Measurements from ENCODE around the gene METAP1D.

Gene METAP1D

DNA sequence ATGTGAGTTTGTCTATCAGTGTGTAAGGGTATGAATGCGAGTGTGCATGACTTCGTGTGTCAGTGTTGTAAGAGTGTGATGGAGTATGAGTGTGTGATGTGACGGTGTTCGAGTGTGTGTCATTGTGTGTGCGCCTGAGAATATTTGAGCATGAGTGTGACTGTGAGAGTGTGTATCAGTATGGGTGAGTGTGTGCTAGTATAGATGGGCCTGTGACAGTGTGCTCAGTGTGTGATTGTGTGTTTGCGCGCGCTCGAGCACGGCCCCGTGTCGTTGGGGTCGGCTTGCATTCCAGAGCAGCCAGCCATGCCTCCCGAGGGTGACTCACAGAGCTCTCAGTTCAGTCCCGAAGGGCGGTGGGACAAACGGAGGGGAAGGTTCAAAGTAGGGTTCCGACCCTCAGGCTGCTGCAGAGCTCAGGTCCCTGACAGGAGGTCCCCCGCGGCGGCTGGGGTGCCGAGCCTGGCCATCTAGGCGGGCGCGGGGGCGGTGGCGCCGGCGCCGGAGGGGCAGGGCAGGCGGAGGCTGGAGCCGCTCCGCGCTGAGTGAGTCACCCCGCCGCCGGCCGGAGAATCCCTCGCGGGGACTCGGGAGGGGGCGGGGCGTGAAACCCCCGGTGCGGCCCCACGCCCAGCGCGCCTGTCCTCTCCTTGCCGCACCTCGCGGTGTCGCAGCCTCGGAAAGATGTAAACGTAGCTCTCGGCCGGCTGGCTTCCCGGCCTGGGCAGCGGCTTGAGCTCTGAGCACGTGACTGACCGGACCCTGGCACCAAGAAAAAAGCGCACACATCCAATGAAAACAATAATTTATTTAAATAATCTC lies 99.1 kb downstream of the METAP1D start:
- H3K4me3 ChIP-seq (ENCODE audit: low read depth, low read length), result peak overlapping the region; percentile 25; the same call in 1 of the 2 replicates
- TF ChIP-seq, protein P1, sequence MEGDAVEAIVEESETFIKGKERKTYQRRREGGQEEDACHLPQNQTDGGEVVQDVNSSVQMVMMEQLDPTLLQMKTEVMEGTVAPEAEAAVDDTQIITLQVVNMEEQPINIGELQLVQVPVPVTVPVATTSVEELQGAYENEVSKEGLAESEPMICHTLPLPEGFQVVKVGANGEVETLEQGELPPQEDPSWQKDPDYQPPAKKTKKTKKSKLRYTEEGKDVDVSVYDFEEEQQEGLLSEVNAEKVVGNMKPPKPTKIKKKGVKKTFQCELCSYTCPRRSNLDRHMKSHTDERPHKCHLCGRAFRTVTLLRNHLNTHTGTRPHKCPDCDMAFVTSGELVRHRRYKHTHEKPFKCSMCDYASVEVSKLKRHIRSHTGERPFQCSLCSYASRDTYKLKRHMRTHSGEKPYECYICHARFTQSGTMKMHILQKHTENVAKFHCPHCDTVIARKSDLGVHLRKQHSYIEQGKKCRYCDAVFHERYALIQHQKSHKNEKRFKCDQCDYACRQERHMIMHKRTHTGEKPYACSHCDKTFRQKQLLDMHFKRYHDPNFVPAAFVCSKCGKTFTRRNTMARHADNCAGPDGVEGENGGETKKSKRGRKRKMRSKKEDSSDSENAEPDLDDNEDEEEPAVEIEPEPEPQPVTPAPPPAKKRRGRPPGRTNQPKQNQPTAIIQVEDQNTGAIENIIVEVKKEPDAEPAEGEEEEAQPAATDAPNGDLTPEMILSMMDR (IDR thresholded peaks at IDR 0.05; ENCODE audit: low read depth, low read length, missing control alignments), result no peak
- DNase-seq (ENCODE audit: low read depth), result no peak

DNA sequence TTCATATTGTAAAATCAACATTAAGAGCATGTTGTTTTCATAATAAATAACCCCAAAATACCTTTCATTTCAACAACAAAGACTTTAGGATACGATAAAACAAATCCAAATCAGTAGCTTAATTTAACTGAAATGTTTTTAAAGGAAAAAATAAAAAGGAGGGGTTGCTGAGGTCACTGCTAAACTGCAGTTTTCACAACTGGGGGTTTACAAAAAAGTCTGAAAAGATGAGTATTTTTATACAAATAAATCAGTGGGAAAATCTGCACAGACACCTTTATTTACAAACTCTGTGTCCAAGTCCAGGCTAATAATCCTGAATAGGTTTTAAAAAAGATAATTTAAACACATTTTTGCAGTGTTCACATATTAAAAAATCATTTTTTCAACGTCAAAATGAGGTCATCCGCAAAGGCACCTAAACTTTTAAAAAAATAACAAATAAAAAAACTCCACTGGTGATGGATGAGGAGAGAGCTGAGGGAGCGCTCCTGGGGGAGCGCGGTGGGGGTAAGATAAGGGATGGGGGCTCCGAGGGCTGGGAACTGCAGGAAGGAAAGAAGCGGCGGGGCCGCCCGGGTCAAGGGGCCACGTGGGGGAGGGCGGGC lies 99.8 kb downstream of the METAP1D start:
- TF ChIP-seq, protein P1 (IDR thresholded peaks at IDR 0.05; ENCODE audit: low read depth, low read length, missing control alignments), result no peak

DNA sequence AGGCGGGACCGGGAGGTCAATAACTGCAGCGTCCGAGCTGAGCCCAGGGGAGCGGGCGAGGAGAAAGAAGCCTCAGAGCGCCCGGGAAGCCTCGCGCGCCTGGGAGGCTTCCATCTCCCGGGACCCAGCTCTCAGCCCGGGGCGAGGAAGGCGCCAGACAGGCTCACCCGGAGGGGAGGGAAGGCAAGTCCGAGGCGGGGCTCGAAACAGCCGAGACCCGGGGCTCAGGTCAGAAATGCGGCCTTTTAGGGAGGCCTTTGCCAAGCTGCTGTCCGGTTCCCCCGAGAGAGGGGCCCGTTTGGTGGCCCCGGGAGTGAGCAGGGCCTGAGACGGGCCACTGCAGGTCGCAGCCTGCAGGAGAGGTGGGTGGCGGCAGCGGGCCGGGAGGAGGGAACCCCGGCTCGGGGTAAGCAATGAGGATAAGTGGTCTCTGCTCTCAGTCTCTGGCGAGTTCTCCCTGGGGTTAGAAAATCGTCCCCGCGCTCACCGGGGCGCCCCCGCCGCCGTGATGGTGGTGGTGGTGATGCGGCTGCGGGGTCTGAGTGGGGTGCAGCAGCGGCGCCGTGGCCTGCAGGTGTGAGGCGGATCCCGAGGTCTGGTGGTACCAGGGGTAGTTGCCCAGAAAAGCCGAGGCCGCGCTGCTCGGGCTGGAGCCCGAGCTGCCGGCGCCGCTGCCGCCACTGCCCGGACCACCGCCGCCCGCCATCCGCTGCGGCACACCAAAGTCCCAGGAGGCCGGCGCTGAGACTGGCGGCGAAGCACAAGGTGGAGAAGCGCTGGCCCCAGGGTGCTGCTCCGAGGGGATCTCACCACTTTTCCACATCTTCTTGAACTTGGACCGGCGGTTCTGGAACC lies 100.6 kb downstream of the METAP1D start:
- no peak overlapping the region for H3K4me3 ChIP-seq (ENCODE audit: low read depth, low read length)
- DNase-seq (ENCODE audit: low read depth), result no peak
- TF ChIP-seq, protein P1 (IDR thresholded peaks at IDR 0.05; ENCODE audit: low read depth, low read length, missing control alignments), result no peak

More for the DNA sequence above, 99.8 kb downstream of the METAP1D start:
- H3K4me3 ChIP-seq (ENCODE audit: low read depth, low read length), result no peak overlapping the region
- no peak for DNase-seq (ENCODE audit: low read depth)

DNA sequence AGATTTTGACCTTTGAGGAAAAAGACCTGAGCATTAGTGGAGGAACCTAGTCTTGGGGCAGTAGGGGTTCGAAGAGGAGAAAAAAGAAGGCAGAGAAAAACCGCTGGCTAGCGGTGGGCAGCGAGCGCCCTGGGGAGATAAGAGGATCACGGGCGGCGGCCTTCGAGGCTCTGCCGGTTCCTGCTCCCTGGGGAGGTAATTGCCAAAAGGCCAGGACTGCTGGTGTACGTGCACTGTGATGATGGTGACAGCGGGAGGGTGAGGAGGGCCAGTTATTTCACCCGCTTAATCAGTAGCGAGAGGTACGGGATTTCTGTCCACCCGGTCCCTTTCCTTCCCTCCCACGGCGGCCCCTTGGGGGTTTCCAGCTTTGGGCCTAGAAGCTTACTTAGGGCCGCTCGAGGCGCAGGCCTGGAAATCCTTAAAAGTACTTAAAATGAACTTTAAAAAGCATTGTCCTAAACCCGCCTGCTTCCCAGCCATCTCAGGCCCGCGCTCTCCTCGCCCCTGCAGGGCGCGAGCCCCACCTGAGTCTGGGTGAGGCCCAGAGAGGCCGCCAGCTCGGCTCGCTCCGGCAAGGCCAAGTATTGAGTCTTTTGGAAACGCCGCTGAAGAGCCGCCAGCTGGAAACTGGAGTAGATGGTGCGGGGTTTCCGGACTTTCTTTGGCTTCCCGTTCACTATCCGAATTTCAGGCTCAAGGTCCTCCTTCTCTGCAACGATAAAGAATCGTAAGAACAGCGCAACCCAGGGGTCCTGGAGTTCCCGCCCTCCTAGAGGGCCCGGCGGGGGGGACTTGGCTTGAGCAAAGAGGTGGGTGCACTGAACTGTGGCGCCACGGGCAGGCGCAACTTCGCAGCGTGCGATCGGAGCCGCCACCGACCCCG lies 101.4 kb downstream of the METAP1D start:
- no peak for DNase-seq (ENCODE audit: low read depth)
- H3K4me3 ChIP-seq (ENCODE audit: low read depth, low read length), result no peak overlapping the region
- TF ChIP-seq, protein P1 (IDR thresholded peaks at IDR 0.05; ENCODE audit: low read depth, low read length, missing control alignments), result no peak

DNA sequence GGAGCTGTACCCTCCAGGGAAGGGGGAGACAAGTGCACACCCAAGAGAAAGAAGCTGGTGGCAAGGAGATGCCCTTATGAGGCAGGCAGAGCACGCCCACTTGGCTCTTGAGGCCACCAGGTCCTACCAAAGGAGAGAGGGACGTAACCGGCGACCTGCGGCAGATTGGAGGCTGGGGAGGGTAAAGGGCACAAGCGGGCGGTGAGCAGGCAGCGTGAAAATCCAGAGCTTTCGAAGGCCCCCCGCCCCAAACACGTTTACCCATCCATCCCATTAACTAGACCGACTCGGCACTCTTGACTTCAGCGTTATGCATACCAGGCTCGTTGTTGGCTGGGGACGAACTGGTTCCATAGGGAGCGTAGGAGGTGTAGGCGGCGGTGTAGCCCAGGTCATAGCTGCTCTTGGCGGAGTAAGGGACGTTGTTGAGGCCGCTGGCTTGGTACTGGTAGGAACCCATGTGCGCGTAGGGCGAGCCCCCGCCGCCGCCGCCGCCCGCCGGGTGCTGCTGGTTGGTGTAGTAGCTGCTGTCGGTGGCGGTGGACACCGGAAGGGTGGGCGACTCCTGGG lies 102.2 kb downstream of the METAP1D start:
- H3K4me3 ChIP-seq (ENCODE audit: low read depth, low read length), result peak overlapping the region; percentile 53
- no peak for DNase-seq (ENCODE audit: low read depth)
- TF ChIP-seq, protein P1 (IDR thresholded peaks at IDR 0.05; ENCODE audit: low read depth, low read length, missing control alignments), result no peak

All from GM12864 (cell line).